Measurements from ENCODE around the gene DIS3L2. TPM values are rescaled to one million over a fixed set of nuclear protein-coding genes. Genes with fewer than 3 reads are reported as not detected.

The DIS3L2 gene
- total RNA-seq, 2 experiments from 2014 or later = 40.2 to 43.4 TPM

- no peaks in the 10 kb centered on the region for H3K36me3 Mint-ChIP-seq (ENCODE audit: low read depth)
- peak overlapping the region; percentile 20 for H3K4me3 Mint-ChIP-seq
- H3K4me1 Mint-ChIP-seq = peaks cover 10% of the 10 kb centered on the region
- no peak overlapping the region for H3K27ac Mint-ChIP-seq
- H3K27me3 Mint-ChIP-seq = peaks cover 46% of the 10 kb centered on the region
- no peaks in the 10 kb centered on the region for H3K9me3 Mint-ChIP-seq
- ChIA-PET POLR2A (no interaction called here), CTCF (interaction anchor here (0.6 to 3.3 kb wide), 6 partner anchors 12 to 403 kb away, joined by 3 to 20 read pairs (median 4); no protein-coding TSS in a partner anchor)
- no peak for DNase-seq
These were observed 37.3 kb upstream of the DIS3L2 start for GRCh38 chr2:231923951-231924888.

GRCh38 chr2:231924889-231925275 is 36.6 kb upstream of the DIS3L2 start:
- no peaks in the 10 kb centered on the region for H3K36me3 Mint-ChIP-seq (ENCODE audit: low read depth)
- peaks cover 10% of the 10 kb centered on the region for H3K4me1 Mint-ChIP-seq
- ChIA-PET POLR2A (no interaction called here), CTCF (interaction anchor here (0.6 to 3.3 kb wide), 7 partner anchors 17 to 402 kb away, joined by 3 to 20 read pairs (median 5); no protein-coding TSS in a partner anchor)
- no peak overlapping the region for H3K27ac Mint-ChIP-seq
- peaks cover 50% of the 10 kb centered on the region for H3K27me3 Mint-ChIP-seq
- peak overlapping the region; percentile 20 for H3K4me3 Mint-ChIP-seq
- no peak for DNase-seq
- no peaks in the 10 kb centered on the region for H3K9me3 Mint-ChIP-seq

- H3K27me3 Mint-ChIP-seq = peaks cover 50% of the 10 kb centered on the region
- no peak overlapping the region for H3K27ac Mint-ChIP-seq
- H3K4me1 Mint-ChIP-seq = peaks cover 10% of the 10 kb centered on the region
- no peaks in the 10 kb centered on the region for H3K9me3 Mint-ChIP-seq
- ChIA-PET POLR2A (no interaction called here), CTCF (interaction anchor here (0.7 to 3.3 kb wide), 7 partner anchors 18 to 401 kb away, joined by 4 to 20 read pairs (median 5); no protein-coding TSS in a partner anchor)
- peak; percentile 64 for DNase-seq
- no peaks in the 10 kb centered on the region for H3K36me3 Mint-ChIP-seq (ENCODE audit: low read depth)
- H3K4me3 Mint-ChIP-seq = peak overlapping the region; percentile 7
These were observed 36.0 kb upstream of the DIS3L2 start for GRCh38 chr2:231925303-231926179.

DNA sequence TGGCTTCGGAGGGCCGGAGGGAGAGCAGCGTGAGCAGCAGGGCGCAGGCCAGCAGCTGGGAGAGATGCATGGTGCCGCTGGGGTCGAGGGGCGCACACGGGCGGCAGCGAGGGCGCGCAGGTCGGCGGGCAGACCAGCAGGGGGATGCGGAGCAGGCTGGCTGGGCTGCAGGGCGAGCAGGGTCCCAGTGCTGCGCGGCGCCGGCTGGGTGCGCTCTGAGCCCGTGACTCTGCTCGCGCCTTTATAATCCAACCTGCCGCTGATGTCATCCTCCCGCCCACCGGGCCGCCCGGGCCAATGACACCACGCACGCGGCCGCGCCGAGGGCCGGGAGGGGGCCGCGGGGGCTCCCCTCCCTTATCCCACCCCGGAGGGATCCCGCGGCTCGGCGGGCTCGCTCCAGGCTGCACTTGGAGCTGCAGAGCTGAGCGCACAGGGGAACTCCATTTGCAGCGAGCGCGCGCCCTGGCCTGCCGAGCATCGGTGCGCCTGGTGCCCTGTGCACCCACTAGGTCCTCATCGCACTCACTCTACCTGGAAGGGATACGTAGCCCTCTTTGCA is 35.3 kb upstream of the DIS3L2 start, which contains the start of gene NPPC:
Gene NPPC, minus strand, starts transcription at position 217 of the 562 bp plus-strand sequence. Its CDS starts 147 bp downstream, at position 70.
- Mint-ChIP-seq H3K27ac (no peak within 1 kb of the TSS), H3K9me3 (no peaks in the 10 kb centered on the region), H3K36me3 (ENCODE audit: low read depth) (no peaks in the 10 kb centered on the region), H3K27me3 (peaks cover 53% of the 10 kb centered on the region), H3K4me3 (peak within 1 kb of the TSS; percentile 61), H3K4me1 (peaks cover 10% of the 10 kb centered on the region)
- DNase-seq = peak; percentile 65
- ChIA-PET CTCF (interaction anchor here (0.6 to 3.3 kb wide), 7 partner anchors 46 to 612 kb away, joined by 3 to 20 read pairs (median 5); no protein-coding TSS in a partner anchor), POLR2A (no interaction called here)

DNA sequence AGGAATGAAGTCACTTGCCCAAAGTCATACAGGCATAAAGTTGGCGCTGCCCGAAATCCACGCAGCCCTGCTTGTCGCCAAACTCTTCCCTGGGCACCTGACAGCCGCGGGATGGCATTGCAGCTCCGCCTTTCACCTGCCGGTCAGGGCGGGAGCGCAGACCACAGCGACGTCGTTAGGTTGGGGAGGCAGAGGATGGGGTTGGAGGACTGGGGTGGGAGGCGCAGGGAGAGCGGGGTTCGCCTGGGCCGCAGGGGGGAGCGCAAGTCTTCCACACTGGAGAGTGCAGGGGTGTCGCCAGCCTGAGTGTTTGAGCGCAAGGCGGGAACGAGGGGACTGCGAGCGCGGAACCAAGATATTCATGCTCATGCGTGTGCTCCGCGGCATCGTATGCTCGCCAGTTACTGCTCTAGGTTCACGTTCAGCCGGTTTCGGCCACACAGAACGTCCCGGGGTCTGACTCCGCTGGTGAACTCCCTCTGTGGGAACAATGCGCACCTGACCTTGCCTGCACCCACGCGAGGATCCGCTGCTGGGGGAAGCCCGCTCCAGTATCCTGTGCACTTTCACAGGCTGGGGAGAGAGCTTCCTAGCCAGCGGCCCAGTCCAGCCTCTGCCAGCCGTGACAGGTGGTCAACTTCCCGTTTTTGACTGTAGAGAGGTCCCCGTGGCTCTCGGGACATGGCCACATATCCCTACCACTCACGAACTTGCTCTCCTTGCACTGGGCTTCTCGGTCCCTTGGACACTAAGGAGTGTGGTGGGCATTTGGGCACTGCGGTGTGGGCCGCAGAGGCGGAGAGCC is 34.5 kb upstream of the DIS3L2 start:
- Mint-ChIP-seq H3K9me3 (no peaks in the 10 kb centered on the region), H3K27ac (no peak overlapping the region), H3K4me3 (peak overlapping the region; percentile 61), H3K36me3 (ENCODE audit: low read depth) (no peaks in the 10 kb centered on the region), H3K27me3 (peaks cover 53% of the 10 kb centered on the region), H3K4me1 (peaks cover 10% of the 10 kb centered on the region)
- CTCF ChIA-PET = interaction anchor here (0.6 to 3.3 kb wide), 5 partner anchors 215 to 612 kb away, joined by 3 to 20 read pairs (median 5); no protein-coding TSS in a partner anchor
- POLR2A ChIA-PET = no interaction called here
- no peak for DNase-seq

DNA sequence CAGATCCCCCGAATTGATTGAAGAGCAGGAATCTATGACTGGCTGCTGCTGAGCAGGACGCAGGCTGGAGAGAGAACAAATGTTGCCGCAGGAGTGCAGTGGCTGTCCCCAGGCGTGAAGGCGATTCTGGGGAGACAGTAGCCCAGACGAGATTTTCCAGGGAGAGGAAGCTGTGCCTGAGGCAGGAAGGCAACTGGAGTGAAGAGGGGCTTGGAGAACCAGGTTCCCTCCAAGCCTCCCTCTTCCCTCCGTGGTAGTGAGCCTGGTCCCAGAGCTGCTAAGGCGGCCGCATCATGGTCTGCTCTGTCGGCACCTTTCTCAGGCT is 34.0 kb upstream of the DIS3L2 start:
- no peak for DNase-seq
- H3K4me3 Mint-ChIP-seq = no peak overlapping the region
- CTCF ChIA-PET = interaction anchor here (1.1 to 1.3 kb wide), 2 partner anchors 214 to 387 kb away, joined by 4 to 5 read pairs; no protein-coding TSS in a partner anchor
- H3K4me1 Mint-ChIP-seq = peaks cover 10% of the 10 kb centered on the region
- POLR2A ChIA-PET = no interaction called here
- no peak overlapping the region for H3K27ac Mint-ChIP-seq
- peaks cover 53% of the 10 kb centered on the region for H3K27me3 Mint-ChIP-seq
- H3K9me3 Mint-ChIP-seq = no peaks in the 10 kb centered on the region
- no peaks in the 10 kb centered on the region for H3K36me3 Mint-ChIP-seq (ENCODE audit: low read depth)

DNA sequence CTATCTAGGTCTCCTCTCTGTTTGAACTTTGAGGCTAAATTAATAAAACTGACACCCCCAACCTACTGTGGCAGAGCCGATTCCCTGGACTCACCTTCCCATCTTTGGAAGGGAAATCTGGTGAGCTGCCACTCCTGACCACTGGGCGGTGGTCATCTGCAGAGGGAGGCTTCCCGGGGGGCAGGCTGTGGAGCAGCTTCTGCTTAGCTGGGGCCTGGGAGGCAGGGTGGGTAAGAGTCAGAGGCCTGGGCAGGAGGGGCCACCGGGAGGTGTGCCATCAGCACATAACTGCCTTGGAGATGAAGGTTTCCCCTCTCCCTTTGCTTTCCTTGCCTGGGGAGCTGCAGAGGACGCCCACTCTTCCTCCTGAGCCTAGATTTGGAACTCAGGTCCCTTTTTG is 33.0 kb upstream of the DIS3L2 start:
- Mint-ChIP-seq H3K4me1 (peaks cover 10% of the 10 kb centered on the region), H3K27me3 (peaks cover 54% of the 10 kb centered on the region), H3K27ac (no peak overlapping the region), H3K9me3 (no peaks in the 10 kb centered on the region), H3K36me3 (ENCODE audit: low read depth) (no peaks in the 10 kb centered on the region), H3K4me3 (no peak overlapping the region)
- CTCF ChIA-PET = interaction anchor here (1.0 kb wide), 1 partner anchor 9 kb away, joined by 3 read pairs; no protein-coding TSS in a partner anchor
- DNase-seq = peak; percentile 3
- POLR2A ChIA-PET = no interaction called here

- DNase-seq = peak; percentile 3
- H3K27ac Mint-ChIP-seq = no peak overlapping the region
- H3K36me3 Mint-ChIP-seq (ENCODE audit: low read depth) = no peaks in the 10 kb centered on the region
- H3K9me3 Mint-ChIP-seq = no peaks in the 10 kb centered on the region
- H3K27me3 Mint-ChIP-seq = peaks cover 48% of the 10 kb centered on the region
- CTCF ChIA-PET = interaction anchor here (0.6 to 1.0 kb wide), 2 partner anchors 8 to 400 kb away, joined by 3 to 4 read pairs; no protein-coding TSS in a partner anchor
- H3K4me1 Mint-ChIP-seq = peaks cover 10% of the 10 kb centered on the region
- no peak overlapping the region for H3K4me3 Mint-ChIP-seq
- POLR2A ChIA-PET = no interaction called here
These were observed 32.4 kb upstream of the DIS3L2 start for GRCh38 chr2:231928901-231929725.

DNA sequence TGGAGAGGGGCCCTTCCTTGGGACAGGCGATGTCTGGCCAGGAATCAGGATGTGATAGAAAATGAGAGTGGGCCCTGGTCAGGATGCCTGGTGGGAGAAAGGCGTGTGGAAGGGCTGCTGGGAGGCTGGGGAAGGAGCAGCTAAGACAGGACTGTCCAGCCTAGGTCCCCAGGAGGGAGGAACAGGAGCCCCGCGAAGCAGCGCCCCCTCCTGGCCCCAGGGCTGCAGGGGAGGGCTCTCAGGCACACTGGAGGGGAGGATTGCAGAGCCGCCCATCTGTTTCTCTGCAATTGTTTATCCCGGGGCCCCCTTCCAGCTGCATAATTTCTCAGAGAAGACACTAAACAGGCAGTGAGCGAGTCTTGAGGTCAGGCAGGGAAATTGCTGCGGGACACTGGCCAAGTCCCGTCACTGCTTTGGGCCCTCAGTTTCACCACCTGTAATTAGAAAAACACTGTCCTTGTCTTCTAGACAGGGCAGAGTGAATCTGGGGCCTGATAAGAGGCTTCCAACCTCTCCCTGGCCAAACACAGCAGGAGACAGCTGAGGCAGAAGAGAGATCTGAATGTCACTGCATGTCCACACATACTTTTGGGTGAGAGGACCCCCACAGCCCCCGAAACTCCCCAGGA is 31.4 kb upstream of the DIS3L2 start:
- Mint-ChIP-seq H3K36me3 (ENCODE audit: low read depth) (no peaks in the 10 kb centered on the region), H3K4me1 (peaks cover 7% of the 10 kb centered on the region), H3K9me3 (no peaks in the 10 kb centered on the region), H3K4me3 (no peak overlapping the region), H3K27ac (no peak overlapping the region), H3K27me3 (peaks cover 39% of the 10 kb centered on the region)
- CTCF ChIA-PET = interaction anchor here (0.7 to 1.3 kb wide), 3 partner anchors 10 to 14 kb away, joined by 3 to 4 read pairs (median 3); no protein-coding TSS in a partner anchor
- peak; percentile 16 for DNase-seq
- POLR2A ChIA-PET = no interaction called here

DNA sequence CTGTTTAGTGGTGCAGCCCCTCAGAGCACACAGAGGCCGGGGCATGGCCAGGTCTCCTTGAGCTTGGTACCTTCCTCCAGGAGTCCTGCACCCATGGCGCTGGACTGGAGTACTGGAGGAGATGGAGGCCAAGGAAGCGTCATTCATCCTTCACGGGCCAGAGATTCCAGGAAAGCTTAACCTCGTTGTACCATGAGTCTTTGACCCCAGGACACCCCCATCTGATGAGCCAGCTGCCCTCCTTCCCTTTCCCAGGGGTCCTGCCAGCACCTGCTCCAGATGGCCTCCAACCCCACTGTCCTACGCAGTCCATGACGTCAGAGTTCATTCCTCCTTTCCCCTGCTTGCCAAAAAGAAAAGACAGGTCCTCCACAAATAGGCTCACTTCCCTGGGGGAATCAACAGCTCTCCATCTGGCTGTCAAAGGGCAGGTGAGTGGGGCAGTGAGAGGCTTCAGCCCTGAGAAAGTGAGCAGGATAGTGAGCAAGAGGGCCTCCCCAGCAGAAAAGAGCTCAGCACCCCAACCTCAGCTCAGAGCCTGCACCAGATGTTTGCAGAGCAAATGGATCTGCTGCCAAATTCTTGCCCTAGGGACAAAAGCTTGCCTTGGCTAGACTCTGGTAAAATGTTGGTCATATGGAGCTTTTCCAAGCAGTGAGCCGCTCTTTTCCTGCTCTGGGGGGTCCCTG is 30.8 kb upstream of the DIS3L2 start:
- ChIA-PET POLR2A (no interaction called here), CTCF (interaction anchor here (0.5 to 1.3 kb wide), 4 partner anchors 10 to 73 kb away, joined by 3 to 5 read pairs (median 4); no protein-coding TSS in a partner anchor)
- DNase-seq = peak; percentile 2

More for the DNA sequence above, 30.8 kb upstream of the DIS3L2 start:
- no peaks in the 10 kb centered on the region for H3K9me3 Mint-ChIP-seq
- H3K4me1 Mint-ChIP-seq = peaks cover 7% of the 10 kb centered on the region
- H3K4me3 Mint-ChIP-seq = no peak overlapping the region
- no peaks in the 10 kb centered on the region for H3K36me3 Mint-ChIP-seq (ENCODE audit: low read depth)
- H3K27ac Mint-ChIP-seq = no peak overlapping the region
- peaks cover 39% of the 10 kb centered on the region for H3K27me3 Mint-ChIP-seq

Measured in activated CD4-positive, alpha-beta T cell treated with anti-CD3 and anti-CD28 coated beads, Interleukin-2, amount 10 ng/mL, durations not matched to agents 7 days and 5 days (primary cell).